HG02610 (cell line): ENCODE measurements around the gene C18orf32.
"Not testable (repeated sequence)": the region's sequence is repeated elsewhere in the genome, so short reads cannot be mapped to it uniquely, and the experiment has no call there.

Source experiments
- ATAC-seq: cut with Tn5 transposase; IDR thresholded peaks from one replicate; pipeline ENCODE4 v1.9.1; 2021; ENCODE audit warnings: mild to moderate bottlenecking, moderate library complexity; ENCODE audit not compliant: unreplicated experiment

The C18orf32 gene

GRCh38 chr18:49503931-49504330 is 16.9 kb upstream of the C18orf32 start:
- no peak for ATAC-seq

- no peak for ATAC-seq
Measured at GRCh38 chr18:49500201-49500921, 13.3 kb upstream of the C18orf32 start.

- no peak for ATAC-seq
Measured at GRCh38 chr18:49499046-49499637, 12.1 kb upstream of the C18orf32 start.

GRCh38 chr18:49495480-49495879 is 8.4 kb upstream of the C18orf32 start:
- no peak for ATAC-seq

- no peak for ATAC-seq
Measured at GRCh38 chr18:49495076-49495475, 8.0 kb upstream of the C18orf32 start.

- no peak for ATAC-seq
Measured at GRCh38 chr18:49494660-49495059, 7.6 kb upstream of the C18orf32 start.

- no peak for ATAC-seq
Measured at GRCh38 chr18:49492694-49493033, 5.6 kb upstream of the C18orf32 start.

GRCh38 chr18:49491857-49492693 is 5.0 kb upstream of the C18orf32 start, which contains the start of gene RPL17:
Gene RPL17 (minus strand): TSS chr18:49492465.
- ATAC-seq = peak; percentile 66

- no peak for ATAC-seq
Measured at GRCh38 chr18:49491534-49491856, 4.5 kb upstream of the C18orf32 start.

GRCh38 chr18:49490246-49490762 is 3.3 kb upstream of the C18orf32 start:
- no peak for ATAC-seq

GRCh38 chr18:49487711-49488310 is 777 bp upstream of the C18orf32 start:
- no peak for ATAC-seq

- ATAC-seq = peak; percentile 17
Measured at GRCh38 chr18:49486606-49486952, 455 bp downstream of the C18orf32 start.

- ATAC-seq = no peak
Measured at GRCh38 chr18:49486134-49486533, 900 bp downstream of the C18orf32 start.

- no peak for ATAC-seq
Measured at GRCh38 chr18:49483198-49483597, 3.8 kb downstream of the C18orf32 start.

GRCh38 chr18:49481907-49482306 is 5.1 kb downstream of the C18orf32 start:
- no peak for ATAC-seq

GRCh38 chr18:49481317-49481716 is 5.7 kb downstream of the C18orf32 start:
- no peak for ATAC-seq

- ATAC-seq = no peak
Measured at GRCh38 chr18:49479381-49480137, 7.5 kb downstream of the C18orf32 start.

- ATAC-seq = no peak
Measured at GRCh38 chr18:49476664-49477411, 10.2 kb downstream of the C18orf32 start.

- ATAC-seq = not testable (repeated sequence)
Measured at GRCh38 chr18:49474935-49475334, 12.1 kb downstream of the C18orf32 start.

- no peak for ATAC-seq
Measured at GRCh38 chr18:49473721-49474120, 13.3 kb downstream of the C18orf32 start.
